Limb (tissue), 2 donors: Measurements from ENCODE around the gene TAF5L.
"Not testable (repeated sequence)": the region's sequence is repeated elsewhere in the genome, so short reads cannot be mapped to it uniquely, and the experiment has no call there.

ENCODE experiments used
- DNase-seq, 2 donors: peaks; one replicate each; pipeline ENCODE4 v3.0.0-alpha.2; 2016; ENCODE audit errors: extremely low spot score in 2 of 2

The TAF5L gene

GRCh38 chr1:229570891-229571516, 54.9 kb downstream of the TAF5L start:
- DNase-seq, result no peak

- DNase-seq, result no peak
Measured at GRCh38 chr1:229570305-229570704, 55.6 kb downstream of the TAF5L start.

GRCh38 chr1:229567109-229567868, 58.6 kb downstream of the TAF5L start:
- DNase-seq, result no peak

- DNase-seq, result no peak
Measured at GRCh38 chr1:229563701-229564100, 62.2 kb downstream of the TAF5L start.

- DNase-seq, result no peak
Measured at GRCh38 chr1:229563241-229563640, 62.7 kb downstream of the TAF5L start.

- no peak for DNase-seq
Measured at GRCh38 chr1:229562686-229563085, 63.2 kb downstream of the TAF5L start.

- DNase-seq, result no peak
Measured at GRCh38 chr1:229561141-229561540, 64.8 kb downstream of the TAF5L start.

GRCh38 chr1:229560124-229560523, 65.8 kb downstream of the TAF5L start:
- not testable (repeated sequence) for DNase-seq

- not testable (repeated sequence) for DNase-seq
Measured at GRCh38 chr1:229559336-229559801, 66.6 kb downstream of the TAF5L start.

GRCh38 chr1:229558460-229559335, 67.2 kb downstream of the TAF5L start, which contains the start of gene ABCB10:
TSS of gene ABCB10 (minus strand) at chr1:229558707. CDS start at chr1:229558652, 55 bp downstream.
- DNase-seq, result peak; percentile 98

GRCh38 chr1:229557913-229558414, 68.0 kb downstream of the TAF5L start:
- DNase-seq, result peak in 1 of 2 donors; percentile 69

- DNase-seq, result peak in 1 of 2 donors; percentile 21
Measured at GRCh38 chr1:229557200-229557850, 68.6 kb downstream of the TAF5L start.

GRCh38 chr1:229554886-229555621, 70.9 kb downstream of the TAF5L start:
- no peak for DNase-seq

- no peak for DNase-seq
Measured at GRCh38 chr1:229553621-229554130, 72.2 kb downstream of the TAF5L start.

GRCh38 chr1:229552732-229553131, 73.2 kb downstream of the TAF5L start:
- no peak for DNase-seq

GRCh38 chr1:229550812-229551567, 74.9 kb downstream of the TAF5L start:
- no peak for DNase-seq

- DNase-seq, result no peak
Measured at GRCh38 chr1:229547542-229547941, 78.4 kb downstream of the TAF5L start.

GRCh38 chr1:229544587-229544986, 81.3 kb downstream of the TAF5L start:
- DNase-seq, result no peak
